Bladder microvascular endothelial cell (primary cell): ENCODE measurements around the gene CLDN9. TPM values are rescaled to one million over a fixed set of nuclear protein-coding genes. Genes with fewer than 3 reads are reported as not detected.

Experiments used
- total RNA-seq: library from RNA; depleted of rRNA; stranded (reverse); fragments of >200 nt; gene quantifications from 2 replicates; pipeline ENCODE4 v1.2.3, GENCODE V29; 2014

Gene CLDN9, protein sequence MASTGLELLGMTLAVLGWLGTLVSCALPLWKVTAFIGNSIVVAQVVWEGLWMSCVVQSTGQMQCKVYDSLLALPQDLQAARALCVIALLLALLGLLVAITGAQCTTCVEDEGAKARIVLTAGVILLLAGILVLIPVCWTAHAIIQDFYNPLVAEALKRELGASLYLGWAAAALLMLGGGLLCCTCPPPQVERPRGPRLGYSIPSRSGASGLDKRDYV
- not detected in 2 replicates for total RNA-seq

DNA sequence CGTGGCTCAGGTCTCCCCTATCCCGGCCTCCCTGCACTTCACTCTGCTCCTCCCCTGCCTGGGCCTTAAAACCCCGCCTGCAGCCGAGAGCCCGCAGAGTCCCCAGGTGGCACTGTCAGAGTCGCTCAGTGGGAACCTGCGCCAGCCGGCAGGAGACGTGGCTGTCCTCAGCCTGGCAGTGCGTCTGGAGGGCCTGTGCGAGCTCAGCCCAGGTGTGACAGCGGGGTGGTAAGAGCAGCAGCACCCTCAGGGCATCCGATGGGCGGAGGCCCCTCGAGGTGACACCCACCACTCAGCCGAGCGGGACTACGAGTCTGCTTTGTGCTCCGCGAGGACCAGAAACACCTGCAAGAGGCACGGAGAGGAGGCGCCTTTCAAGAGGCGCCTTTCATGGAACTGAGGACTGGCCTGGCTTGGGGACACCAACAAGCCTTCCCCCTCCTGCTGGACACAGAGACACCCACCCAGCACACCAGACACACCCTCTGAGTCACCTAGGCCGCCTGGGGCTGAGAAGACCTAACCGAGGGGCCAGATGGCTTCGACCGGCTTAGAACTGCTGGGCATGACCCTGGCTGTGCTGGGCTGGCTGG is at the start of gene CLDN9:
Gene CLDN9 (plus strand): TSS at position 96 of the 593 bp plus-strand sequence. CDS start 440 bp downstream, at position 536.

DNA sequence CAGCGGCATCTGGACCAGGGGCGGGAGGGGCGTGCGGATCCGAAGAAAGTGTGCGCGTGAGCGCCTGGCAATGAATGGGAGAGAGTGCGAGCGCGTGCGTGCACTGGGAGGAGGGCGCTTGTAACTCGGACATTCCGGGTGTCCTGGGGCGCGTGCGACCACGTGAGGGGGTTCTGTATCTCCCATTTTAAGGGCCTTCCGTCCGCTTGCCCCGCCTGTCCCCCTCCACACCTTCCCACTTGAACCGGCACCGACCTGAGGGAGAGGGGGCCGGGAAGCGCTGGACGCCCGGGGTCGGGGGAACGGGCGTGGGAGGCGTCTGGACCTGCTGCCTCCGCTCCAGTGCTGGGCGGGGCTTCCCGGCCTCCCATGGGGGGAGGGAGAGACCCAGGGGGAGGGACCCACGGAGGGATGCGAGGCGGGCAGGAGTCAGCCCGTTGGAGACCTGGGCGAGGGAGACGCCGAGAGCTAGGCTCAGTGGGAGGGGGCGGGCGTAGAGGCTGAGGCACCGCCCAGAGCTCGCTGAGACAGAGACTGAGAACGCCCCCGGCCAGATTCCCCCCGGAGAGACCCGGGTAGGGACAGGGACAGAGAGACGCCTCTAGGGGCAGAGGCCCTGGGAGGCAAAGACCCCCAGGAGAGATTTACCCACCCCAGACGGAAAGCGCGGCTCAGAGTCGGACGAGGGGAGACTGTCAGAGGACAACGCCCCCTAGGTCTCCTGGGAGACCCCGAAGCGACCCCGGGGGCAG is 48.8 kb upstream of the CLDN9 start, which contains the start of gene KREMEN2:
Gene KREMEN2 (plus strand): TSS at position 553 of the 752 bp plus-strand sequence. CDS start 246 bp downstream, outside the sequence.

DNA sequence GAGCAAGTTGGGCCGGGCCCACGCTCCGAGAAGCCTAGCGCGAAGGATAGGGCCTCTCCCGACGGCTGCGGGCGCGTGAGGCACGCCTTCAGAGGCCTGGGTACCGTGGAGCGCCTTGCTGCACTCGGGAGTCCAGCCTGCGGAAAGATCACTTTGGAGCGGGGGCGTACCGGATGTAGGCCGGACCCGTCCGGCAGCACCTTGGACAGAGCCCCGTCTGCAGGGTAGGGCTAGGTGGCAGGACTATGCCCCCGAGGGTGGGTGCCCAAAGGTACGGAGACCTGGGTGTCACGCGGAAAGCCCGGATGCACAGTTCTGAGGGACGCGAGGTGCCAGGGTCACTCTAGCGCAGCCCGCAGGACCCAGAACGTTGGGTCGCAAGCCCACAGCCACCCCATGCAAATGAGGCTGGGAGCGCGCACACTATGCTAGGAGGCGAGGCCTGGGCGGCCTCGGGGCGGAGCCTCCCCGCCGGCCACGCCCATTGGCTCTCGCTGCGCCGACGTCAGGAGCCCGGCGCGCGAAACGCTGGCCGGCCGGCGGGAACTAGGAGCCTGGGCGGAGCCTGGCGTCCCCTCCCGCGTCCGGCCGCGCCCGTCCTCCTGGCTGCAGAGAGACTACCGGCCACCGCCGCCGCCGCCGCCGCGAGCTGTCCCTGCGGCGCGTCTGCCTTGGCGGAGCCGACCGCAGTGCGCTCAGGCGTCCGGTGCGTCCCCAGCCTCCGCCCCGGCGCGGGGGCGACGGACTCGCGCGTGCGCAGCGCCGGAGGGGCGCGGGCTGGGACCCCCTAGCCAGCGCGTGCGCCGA is 43.8 kb upstream of the CLDN9 start, which contains the start of gene PAQR4:
Gene PAQR4 (plus strand): TSS at position 611 of the 807 bp plus-strand sequence. CDS start 327 bp downstream, outside the sequence.

DNA sequence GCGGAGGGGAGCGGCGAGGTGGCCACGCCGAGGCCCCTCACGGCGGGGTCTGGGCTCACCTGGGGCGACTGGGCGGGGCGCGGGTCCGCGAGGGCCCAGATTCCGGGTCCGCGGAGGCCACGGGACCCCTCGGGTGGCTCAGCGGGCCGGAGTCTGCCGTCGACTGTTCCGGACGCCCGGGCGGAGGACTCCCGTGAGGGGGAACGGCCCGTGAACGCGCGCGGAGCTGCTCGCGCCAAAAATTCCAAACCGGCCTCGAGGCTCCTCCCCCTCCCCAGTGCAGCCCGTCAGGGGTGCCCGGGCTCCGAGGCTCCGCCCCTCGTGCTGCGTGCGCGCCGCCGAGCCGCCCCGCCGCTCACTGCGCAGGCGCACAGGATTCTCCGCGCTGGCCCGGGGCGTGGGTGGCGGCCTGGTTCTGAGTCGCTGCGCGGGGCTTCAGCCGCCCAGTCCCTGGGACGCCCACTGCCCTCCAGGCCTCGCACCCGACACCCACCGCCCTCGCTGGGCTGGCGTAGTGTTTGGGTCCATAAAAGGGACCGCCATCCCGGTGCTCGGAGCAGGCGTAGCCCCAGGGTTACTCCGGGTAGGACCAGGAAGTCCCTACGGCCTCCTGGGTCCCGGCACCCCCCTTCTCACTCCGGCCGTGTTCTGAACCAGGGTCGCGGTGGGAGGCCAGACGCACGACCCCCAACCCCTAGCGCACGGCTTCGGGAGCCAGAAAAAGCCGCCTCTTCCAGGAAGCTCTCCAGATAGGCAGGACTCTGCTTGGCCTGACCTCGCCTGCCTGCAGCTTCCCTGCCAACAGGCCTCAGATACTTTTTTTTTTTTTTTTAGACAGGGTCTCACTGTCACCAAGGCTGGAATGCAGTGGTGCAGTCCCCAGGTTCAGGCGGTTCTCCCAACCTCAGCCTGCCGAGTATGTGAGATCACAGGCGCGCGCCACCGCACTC is 32.2 kb upstream of the CLDN9 start, which contains the start of gene PKMYT1:
Gene PKMYT1 (minus strand): TSS at position 220 of the 950 bp plus-strand sequence. CDS start 789 bp downstream, outside the sequence.

DNA sequence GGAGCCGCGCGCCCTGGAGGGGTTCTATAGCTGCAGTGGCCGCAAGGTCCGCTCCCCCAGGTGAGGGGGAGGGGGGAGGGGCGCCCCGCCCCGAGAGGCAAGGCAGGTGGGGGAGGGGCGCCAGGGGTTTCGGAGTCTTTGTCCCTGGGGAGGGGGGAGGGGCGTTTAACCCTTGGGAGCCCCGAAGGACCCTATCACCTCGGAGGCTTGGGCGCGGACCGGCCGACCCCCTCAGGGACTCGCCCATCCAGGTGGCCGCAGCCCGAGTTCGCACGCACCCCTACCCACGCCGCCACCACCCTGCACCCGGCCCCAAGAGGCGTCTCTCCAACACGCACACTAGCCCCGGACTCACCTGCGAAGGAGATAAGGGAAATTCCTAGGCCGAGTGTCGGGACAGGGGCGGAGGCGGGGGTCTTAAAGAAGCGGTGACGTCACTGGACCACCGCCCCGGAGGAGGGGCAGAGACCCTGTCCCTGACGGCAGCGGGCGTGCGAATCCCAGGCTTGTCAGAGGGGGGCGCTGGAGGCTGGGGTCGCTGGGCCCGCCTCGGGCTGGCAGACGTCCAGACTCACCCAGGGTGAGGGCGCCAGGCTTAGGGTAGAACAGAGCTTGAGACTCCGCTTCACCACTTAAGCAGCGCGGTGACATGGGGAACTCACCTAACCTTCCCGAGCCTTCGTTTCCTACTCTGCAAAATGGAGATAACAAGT is 5.2 kb downstream of the CLDN9 start, which contains the start of gene CLDN6:
Gene CLDN6 (minus strand): TSS at position 390 of the 713 bp plus-strand sequence. CDS start 2,162 bp downstream, outside the sequence.

DNA sequence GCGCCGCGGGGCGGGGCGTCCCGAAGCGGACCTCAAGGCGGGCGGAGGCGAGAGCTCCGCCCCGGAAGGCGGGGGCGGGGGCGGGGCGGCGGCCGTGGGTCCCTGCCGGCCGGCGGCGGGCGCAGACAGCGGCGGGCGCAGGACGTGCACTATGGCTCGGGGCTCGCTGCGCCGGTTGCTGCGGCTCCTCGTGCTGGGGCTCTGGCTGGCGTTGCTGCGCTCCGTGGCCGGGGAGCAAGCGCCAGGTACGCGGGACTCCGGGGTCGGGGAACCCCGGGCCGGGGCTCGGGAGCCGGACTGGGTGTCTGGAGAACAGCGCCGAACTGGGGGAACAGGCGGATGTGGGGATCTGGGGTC is 7.5 kb downstream of the CLDN9 start, which contains the start of gene TNFRSF12A:
Gene TNFRSF12A (plus strand): TSS at position 122 of the 357 bp plus-strand sequence. CDS start 30 bp downstream, at position 152.

DNA sequence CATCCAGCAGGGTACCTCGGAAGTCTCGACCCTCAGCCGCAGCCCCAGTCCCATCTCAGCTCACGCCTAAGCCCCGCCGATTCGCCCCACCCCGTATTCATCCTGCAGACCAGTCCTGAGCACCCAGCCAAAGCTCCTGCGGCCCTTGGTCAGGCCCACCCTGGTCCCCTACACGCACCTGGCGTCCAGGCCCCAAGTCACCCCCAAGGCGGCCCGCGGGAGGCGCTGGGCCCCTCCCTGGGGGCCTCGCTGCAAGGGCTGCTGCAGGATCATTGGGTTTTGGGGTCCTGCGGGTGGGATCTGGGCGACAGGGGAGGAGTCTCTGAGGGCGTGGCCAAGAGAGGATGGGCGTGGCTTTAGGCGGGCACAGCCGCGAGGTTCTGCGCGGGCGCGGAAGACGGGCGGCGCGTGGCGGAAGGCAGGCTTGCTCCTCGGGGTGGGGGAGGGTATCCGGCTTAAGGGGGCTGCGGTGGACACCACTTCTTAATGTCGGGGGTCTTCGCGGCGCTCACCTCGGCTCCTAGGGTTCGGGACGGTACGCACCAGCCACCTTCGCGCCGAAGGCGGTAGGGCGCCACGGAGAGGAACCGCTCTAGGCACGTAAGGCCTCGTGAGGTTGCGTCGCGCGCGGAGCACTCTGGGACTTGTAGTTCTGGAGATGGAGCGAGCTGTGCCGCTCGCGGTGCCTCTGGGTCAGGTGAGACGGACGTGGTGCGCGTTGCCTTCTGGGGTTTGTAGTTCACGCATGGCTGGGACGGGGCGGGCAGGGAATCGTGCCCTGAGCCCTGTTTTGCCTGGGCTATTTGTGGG is 11.2 kb downstream of the CLDN9 start, which contains the start of the genes HCFC1R1 and THOC6:
Gene HCFC1R1 (minus strand): TSS at position 274 of the 810 bp plus-strand sequence. CDS start 1 bp downstream, at position 273.
Gene THOC6 (plus strand): TSS at position 367 of the 810 bp plus-strand sequence. CDS start 292 bp downstream, at position 659.

DNA sequence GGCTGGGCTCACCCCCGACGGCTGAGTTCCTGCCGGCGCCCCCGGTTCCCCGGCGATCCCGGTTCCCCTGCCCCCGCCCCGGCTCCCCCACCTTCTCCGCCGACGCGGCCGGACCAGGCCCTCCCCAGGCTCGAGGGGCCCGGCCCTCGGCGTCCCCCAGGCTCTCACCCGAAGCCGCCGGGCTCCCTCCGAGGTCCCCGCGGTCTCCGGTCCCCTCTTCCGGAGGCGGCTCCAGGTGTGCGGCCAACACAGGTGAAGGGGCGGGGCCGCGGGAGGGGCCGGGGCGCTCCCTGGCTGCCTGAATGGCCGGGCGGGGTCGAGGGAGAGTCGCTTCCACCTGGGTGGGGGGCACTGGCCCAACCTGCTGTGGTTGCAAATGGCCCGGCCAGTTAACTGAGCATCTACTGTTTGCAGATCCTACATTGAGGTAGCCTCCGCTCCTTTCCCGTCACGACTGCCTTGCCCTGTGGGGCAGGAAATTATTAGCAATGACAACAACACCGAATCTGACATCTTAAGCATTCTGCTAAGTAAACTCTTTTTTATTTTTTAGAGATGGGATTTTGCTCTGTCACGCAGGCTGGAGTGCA is 24.1 kb downstream of the CLDN9 start, which contains the start of gene BICDL2:
Gene BICDL2 (minus strand): TSS at position 219 of the 590 bp plus-strand sequence. CDS start 1,448 bp downstream, outside the sequence.

DNA sequence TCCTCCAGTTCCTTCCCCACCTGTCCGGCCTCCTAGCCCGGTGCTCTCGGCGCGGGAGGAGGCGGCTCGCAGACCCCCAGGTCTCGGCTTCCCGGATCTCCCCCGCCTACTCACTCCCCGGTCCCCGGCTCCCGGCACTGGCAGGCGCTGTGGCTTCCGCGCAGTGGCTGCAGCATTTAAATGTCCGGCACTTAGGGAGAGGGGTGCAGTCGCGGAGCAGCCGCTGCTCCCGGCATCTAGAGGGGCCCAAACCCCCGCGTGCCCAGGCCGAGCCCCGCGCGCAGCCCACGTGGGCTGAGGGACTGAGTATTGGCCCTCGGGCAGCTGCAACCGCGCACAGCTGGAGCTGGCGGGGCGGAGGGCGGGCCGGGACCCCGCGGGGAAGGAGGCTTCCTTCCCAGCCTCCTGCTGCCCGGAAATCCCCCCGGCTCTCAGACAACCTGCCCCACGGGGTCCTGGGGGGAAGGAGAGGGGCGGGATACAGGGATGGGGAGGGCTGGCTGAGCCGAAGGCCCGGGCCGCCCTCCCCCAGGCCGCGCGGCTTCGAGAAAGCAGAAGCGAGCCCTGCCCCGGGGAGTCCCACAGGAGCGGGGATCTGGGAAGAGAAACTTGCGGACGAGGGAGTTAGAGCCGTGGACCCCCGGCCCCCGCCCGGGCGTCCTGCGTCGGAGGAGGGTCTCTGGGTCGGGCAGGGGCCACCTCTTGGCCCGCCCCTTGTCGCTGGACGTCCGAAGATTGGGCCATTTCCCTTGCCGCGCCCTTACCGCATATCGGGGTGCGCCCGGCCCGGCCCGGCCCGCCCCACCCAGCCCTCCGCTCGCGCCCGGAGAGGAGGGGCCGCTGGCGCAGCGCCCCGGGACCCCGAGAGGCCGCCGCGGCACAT is 33.3 kb downstream of the CLDN9 start, which contains the start of gene MMP25:
Gene MMP25 (plus strand): TSS at position 804 of the 883 bp plus-strand sequence. CDS start 357 bp downstream, outside the sequence.

Other genes with a start within 250 kb of the CLDN9 start
- gene ELOB, start 235.6 kb upstream of the CLDN9 start, total RNA-seq = 227 and 361 TPM in 2 replicates
- gene PRSS33, start 225.4 kb upstream of the CLDN9 start, total RNA-seq = not detected in 2 replicates
- gene PRSS41, start 214.5 kb upstream of the CLDN9 start, total RNA-seq = not detected in 2 replicates
- gene PRSS21, start 195.7 kb upstream of the CLDN9 start, total RNA-seq = 0.32 and 1.7 TPM in 2 replicates
- gene ZG16B, start 182.6 kb upstream of the CLDN9 start, total RNA-seq = 0.44 and 0.65 TPM in 2 replicates
- not detected in 2 replicates for gene PRSS22, start 154.8 kb upstream of the CLDN9 start, total RNA-seq
- gene FLYWCH2, start 129.7 kb upstream of the CLDN9 start, total RNA-seq = 32.2 and 59.3 TPM in 2 replicates
- 31.2 and 36.3 TPM in 2 replicates for gene FLYWCH1, start 101.0 kb upstream of the CLDN9 start, total RNA-seq
- gene KREMEN2, start 48.6 kb upstream of the CLDN9 start, total RNA-seq = not detected in 2 replicates
- gene PAQR4, start 43.6 kb upstream of the CLDN9 start, total RNA-seq = 11.3 and 13.3 TPM in 2 replicates
- gene PKMYT1, start 32.5 kb upstream of the CLDN9 start, total RNA-seq = 5.0 and 6.6 TPM in 2 replicates
- gene CLDN6, start 5.3 kb downstream of the CLDN9 start, total RNA-seq = 0.25 TPM in 1 of 2 replicates, not detected in the other
- 61.0 and 186 TPM in 2 replicates for gene TNFRSF12A, start 7.4 kb downstream of the CLDN9 start, total RNA-seq
- 3.8 and 6.0 TPM in 2 replicates for gene HCFC1R1, start 11.0 kb downstream of the CLDN9 start, total RNA-seq
- 18.6 and 24.1 TPM in 2 replicates for gene THOC6, start 11.1 kb downstream of the CLDN9 start, total RNA-seq
- gene BICDL2, start 24.0 kb downstream of the CLDN9 start, total RNA-seq = not detected in 2 replicates
- gene MMP25, start 33.6 kb downstream of the CLDN9 start, total RNA-seq = under 0.01 and 0.06 TPM in 2 replicates
- gene IL32, start 52.7 kb downstream of the CLDN9 start, total RNA-seq = 105 and 319 TPM in 2 replicates
- gene ZSCAN10, start 86.4 kb downstream of the CLDN9 start, total RNA-seq = not detected in 2 replicates
- gene ZNF205, start 99.7 kb downstream of the CLDN9 start, total RNA-seq = 15.6 and 27.2 TPM in 2 replicates
- 4.2 and 7.5 TPM in 2 replicates for gene ZNF213, start 122.1 kb downstream of the CLDN9 start, total RNA-seq
- gene OR1F1, start 175.3 kb downstream of the CLDN9 start, total RNA-seq = not detected in 2 replicates
- 8.4 and 11.0 TPM in 2 replicates for gene ZNF200, start 222.2 kb downstream of the CLDN9 start, total RNA-seq
- gene MEFV, start 243.7 kb downstream of the CLDN9 start, total RNA-seq = 0.13 TPM in 1 of 2 replicates, not detected in the other